GM19328 (cell line): ENCODE data around the gene LYL1.
A peak's percentile ranks its signal among the peaks of the same experiment; 100 is the strongest.
"Not testable (repeated sequence)": the region's sequence is repeated elsewhere in the genome, so short reads cannot be mapped to it uniquely, and the experiment has no call there.

ENCODE experiments used
- ATAC-seq: cut with Tn5 transposase; IDR thresholded peaks from one replicate; pipeline ENCODE4 v1.9.1; 2021; ENCODE audit warnings: mild to moderate bottlenecking, moderate library complexity; ENCODE audit not compliant: unreplicated experiment

Gene LYL1

DNA sequence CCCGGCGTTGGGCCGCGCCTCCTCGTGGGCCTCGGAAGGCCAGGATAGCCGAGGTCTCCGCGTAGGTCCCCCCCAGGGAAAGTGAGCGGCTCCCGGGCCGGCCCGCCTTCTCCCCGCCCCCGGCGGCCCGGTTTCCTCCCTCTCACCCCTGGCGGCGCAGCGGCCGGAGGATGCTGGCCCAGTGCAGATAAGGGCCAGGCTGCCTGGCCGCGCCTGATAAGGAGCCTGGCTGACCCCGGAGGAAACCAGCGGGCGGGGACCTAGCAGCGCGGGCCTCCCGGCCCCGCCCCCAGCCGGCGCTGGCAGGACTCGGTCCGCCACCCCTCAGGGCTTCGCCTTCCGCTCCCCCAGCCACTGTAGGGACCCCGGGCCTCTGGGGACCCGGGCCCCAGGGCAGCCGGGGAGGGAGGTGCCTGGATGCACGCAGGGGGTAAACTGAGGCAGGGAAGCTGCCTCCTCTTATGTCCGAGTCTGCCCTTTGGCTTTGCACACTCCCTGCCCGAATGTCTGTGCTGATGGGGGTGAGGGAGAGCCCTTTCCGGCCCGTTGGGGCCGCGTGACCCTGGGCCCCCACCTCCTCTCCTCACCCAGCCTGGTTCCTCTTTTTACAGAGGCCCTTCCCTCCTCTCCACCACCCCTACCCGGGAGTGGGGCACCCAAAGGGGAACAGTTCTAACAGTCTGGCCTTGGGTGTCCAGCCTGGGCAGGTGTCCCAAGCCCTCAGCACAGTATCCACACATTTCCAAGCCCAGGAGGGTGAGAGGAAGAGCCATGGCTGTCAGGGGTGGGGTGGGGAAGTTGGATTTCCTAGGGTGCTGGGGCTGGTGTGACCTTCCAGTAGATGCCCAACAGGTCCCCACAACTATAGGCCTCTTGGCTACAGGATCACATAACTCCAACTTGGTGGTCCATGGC, at the start of gene LYL1:
TSS of gene LYL1 (minus strand) at position 193 of the 915 bp plus-strand sequence. CDS start 1,687 bp downstream, outside the sequence.
- peak; percentile 41 for ATAC-seq

- peak; percentile 47 for ATAC-seq
Measured at GRCh38 chr19:13151605-13152355, 49.1 kb upstream of the LYL1 start.

GRCh38 chr19:13150931-13151604, 48.4 kb upstream of the LYL1 start:
- no peak for ATAC-seq

GRCh38 chr19:13150187-13150930, 47.7 kb upstream of the LYL1 start, which contains the start of the genes IER2 and STX10:
TSS of gene IER2 (plus strand) at chr19:13150411. CDS start at chr19:13153187, 2,776 bp downstream.
TSS of gene STX10 (minus strand) at chr19:13150375. CDS start at chr19:13150173, 202 bp downstream.
- ATAC-seq, result peak; percentile 36

GRCh38 chr19:13149628-13150186, 47.0 kb upstream of the LYL1 start:
- no peak for ATAC-seq

GRCh38 chr19:13149173-13149627, 46.5 kb upstream of the LYL1 start:
- not testable (repeated sequence) for ATAC-seq

DNA sequence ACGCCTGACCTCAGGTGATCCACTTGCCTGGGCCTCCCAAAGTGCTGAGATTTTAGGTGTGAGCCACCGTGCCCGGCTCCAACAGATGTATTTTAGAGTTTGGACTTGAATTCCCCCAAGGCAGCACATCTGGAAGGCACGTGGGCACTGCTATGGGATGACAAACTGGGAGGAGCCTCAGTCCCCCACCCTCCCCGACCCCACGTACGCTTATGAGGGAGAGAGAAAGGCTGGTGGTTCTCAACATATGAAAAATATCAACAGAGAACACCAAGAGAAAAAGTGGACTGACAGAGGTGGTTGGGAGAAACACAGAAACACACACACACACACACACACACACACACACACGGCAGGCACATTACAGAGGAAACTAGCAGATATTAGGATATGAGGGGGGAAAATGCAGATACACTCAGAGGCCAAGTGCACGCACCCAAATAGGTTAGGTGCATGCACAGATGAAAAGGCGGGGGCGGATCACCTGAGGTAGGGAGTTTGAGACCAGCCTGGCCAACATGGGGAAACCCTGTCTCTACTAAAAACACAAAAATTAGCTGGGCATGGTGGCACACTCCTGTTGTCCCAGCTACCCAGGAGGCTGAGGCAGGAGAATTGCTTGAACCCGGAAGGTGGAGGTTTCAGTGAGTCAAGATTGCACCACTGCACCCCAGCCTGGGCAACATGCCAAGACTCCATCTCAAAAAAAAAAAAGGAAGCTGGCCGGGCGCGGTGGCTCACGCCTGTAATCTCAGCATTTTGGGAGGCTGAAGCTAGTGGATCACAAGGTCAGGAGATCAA, 44.3 kb upstream of the LYL1 start:
- ATAC-seq, result no peak

DNA sequence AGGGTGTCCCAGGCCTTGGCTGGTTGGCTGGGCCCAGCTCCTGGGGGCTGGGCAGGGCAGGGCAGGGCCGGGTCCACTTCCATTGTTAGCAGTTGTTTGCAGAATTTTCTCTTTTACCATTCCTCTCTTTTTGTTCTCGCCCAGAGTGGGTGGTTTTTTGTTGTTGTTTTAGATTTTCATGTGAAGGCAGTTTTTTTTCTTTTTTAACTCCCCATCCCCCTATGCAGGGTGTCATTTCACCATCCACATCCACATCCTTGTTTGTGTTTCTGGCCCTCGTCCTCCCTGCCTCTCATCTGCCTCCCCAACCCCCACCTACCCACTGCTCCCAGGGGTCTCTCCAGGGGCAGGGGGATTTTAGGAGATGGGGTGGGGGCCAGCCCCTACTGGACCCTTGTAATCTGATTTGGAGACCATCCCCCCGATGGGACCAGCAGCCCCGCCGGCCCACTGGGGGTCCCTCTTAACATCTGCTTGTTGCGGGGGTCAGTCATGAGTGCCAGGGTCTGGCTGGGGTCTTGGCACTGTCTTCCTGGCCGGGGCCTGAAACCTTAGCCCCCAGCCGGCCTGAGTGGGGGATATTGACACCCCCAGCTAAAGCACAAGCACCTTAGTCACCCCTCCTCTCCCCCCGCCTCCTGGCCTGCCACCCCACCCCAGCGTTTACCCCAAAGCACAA, 37.1 kb upstream of the LYL1 start:
- no peak for ATAC-seq

DNA sequence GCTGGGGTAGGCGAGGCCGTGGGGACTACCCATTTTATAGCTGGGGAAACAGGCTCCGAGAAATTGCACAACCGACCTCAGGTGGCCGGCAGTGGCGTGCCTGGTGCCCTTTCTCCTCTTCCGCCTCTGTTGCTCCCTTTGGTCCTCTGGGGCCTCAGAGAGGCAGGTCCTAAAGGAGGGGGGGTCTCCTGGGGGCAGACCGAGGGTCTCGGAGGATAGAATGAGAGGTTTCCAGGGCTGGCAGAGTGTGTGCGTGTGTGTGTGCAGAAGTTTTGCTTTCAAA, 36.2 kb upstream of the LYL1 start:
- ATAC-seq, result no peak

DNA sequence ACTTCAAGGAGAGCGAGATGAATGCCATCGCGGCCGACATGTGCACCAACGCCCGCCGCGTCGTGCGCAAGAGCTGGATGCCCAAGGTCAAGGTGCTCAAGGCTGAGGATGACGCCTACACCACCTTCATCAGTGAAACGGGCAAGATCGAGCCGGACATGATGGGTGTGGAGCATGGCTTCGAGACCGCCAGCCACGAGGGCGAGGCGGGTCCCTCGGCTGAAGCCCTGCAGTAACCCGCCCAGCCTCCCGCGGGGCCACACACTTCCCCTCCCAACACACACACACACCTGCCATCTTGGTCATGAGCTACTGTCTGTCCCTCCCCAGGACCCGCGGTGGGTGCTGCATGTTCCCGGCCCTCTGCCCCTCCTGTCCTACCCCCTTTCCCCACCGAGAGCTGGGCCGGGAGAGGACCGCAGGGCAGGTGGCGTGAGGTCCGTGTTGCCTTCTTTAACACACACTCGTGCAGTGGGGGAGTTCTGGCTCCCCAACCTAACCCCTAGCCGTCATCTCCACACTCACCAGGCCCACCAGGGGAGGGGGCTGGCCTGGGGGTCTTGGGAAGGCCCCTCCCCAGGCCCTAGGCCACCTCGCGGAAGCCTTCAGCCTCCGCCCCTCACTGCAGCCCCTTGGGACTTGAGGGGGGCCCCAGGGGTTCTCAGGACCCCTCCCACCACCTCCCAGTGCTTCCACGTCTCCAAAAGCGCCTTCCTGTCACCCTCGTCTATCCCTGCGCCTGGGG, 35.7 kb upstream of the LYL1 start:
- ATAC-seq, result no peak

DNA sequence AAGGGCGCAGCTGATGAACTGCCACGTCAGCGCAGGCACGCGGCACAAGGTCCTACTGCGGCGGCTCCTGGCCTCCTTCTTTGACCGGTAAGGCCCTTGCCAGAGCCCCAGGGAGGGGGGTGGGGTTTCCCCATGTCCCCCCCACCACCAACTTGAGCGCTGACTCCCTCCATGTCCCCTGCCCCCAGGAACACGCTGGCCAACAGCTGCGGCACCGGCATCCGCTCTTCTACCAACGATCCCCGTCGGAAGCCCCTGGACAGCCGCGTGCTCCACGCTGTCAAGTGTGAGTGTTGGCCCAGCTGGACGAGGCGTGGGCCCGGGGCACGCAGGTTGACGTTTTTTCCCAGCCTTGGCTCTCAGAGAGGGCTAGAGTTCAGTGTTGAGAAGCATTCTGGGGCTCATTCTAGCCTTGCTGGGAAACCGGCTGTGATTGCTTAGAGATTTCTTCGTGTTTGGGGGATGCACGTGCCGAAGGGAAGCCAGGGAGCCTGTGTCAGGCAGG, 34.7 kb upstream of the LYL1 start:
- ATAC-seq, result no peak

DNA sequence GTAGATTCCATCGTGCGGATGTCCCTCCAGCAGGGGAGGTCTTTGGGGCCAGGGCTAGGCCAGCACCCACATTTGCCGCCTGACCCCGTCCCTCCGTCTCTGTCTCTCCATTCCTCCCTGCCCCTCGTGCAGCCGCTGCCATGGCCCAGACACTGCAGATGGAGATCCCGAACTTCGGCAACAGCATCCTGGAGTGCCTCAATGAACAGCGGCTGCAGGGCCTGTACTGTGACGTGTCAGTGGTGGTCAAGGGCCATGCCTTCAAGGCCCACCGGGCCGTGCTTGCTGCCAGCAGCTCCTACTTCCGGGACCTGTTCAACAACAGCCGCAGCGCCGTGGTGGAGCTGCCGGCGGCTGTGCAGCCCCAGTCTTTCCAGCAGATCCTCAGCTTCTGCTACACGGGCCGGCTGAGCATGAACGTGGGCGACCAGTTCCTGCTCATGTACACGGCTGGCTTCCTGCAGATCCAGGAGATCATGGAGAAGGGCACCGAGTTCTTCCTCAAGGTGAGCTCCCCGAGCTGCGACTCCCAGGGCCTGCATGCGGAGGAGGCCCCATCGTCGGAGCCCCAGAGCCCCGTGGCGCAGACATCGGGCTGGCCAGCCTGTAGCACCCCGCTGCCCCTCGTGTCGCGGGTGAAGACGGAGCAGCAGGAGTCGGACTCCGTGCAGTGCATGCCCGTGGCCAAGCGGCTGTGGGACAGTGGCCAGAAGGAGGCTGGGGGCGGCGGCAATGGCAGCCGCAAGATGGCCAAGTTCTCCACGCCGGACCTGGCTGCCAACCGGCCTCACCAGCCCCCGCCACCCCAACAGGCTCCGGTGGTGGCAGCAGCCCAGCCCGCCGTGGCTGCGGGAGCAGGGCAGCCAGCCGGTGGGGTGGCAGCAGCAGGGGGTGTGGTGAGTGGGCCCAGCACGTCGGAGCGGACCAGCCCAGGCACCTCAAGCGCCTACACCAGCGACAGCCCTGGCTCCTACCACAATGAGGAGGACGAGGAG, 32.7 kb upstream of the LYL1 start:
- no peak for ATAC-seq

- no peak for ATAC-seq
Measured at GRCh38 chr19:13134626-13135025, 32.0 kb upstream of the LYL1 start.

DNA sequence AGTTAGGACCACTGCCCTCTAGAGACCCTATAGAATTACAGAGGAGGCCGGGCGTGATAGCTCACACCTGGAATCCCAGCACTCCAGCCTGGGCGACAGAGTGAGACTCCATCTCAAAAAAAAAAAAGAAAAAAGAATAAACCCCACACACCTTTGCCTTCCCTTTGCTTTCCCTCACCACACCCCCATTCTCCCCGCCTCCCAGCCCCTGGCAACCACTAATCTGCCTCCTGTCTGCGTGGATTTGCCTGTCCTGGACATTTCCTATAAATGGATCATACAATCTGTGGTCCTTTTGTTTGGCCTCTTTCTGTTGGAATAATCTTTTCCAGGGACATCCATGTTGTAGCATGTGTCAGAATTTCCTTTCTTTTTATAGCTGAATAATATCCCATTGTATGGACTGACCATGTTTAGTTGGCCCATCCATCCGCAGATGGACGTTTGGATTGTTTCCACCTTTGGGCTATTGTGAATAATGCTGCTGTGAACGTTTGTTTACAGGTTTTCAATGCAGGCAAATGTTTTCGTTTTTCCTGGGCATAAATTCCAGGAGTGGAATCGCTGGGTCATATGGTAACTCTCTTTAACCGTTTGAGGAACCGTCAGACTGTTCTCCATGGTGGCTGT, 30.7 kb upstream of the LYL1 start:
- ATAC-seq, result no peak

- no peak for ATAC-seq
Measured at GRCh38 chr19:13132471-13133180, 30.0 kb upstream of the LYL1 start.
